CD4-positive, alpha-beta T cell (primary cell): Measurements from ENCODE around the gene CDC42. TPM values are rescaled to one million over a fixed set of nuclear protein-coding genes. Genes with fewer than 3 reads are reported as not detected.

Experiments used
- ATAC-seq: fragments of 200-7000 bp; cut with Tn5 transposase; one replicate; pipeline ENCODE4 v1.10.0; 2022; ENCODE audit warnings: mild to moderate bottlenecking; ENCODE audit not compliant: poor library complexity
- CTCF ChIA-PET: fragments of 350-600 bp; sonication (Branson Sonifier 250); formaldehyde crosslinking; loops from one replicate; lab custom pipeline; 2021; ENCODE audit warnings: antibody characterized with exemption, inconsistent platforms; lab: Charles Lee
- POLR2A ChIA-PET: fragments of 350-600 bp; sonication (Branson Sonifier 250); formaldehyde crosslinking; loops from one replicate; lab custom pipeline; 2021; ENCODE audit warnings: antibody characterized with exemption, inconsistent platforms; lab: Charles Lee
- DNase-seq, 14 experiments: peaks; one replicate each; pipeline ENCODE4 v3.0.0-alpha.2; 2013 to 2020; ENCODE audit warnings: mixed read lengths in 2 of 14
- H3K27ac ChIP-seq, 2 donors: one replicate each; pipeline versions ENCODE4 v1.5.1 to v1.7.0; 2013; ENCODE audit warnings: low read length in 2 of 2, low read depth in 1 of 2, mild to moderate bottlenecking in 1 of 2
- H3K27me3 ChIP-seq, 2 experiments: 1 replicate in 1 of 2; 2 replicates in 1 of 2; pipeline versions ENCODE4 v1.6.1 to v1.7.0; 2013; ENCODE audit warnings: low read length in 2 of 2, control low read depth in 1 of 2, mild to moderate bottlenecking in 1 of 2, moderate library complexity in 1 of 2; ENCODE audit not compliant: insufficient read depth in 2 of 2, control insufficient read depth in 1 of 2
- H3K36me3 ChIP-seq: one replicate; pipeline ENCODE4 v1.6.1; 2013; ENCODE audit warnings: low read length, control low read depth; ENCODE audit not compliant: insufficient read depth
- H3K4me1 ChIP-seq: one replicate; pipeline ENCODE4 v1.6.1; 2013; ENCODE audit warnings: low read length, control low read depth; ENCODE audit not compliant: insufficient read depth
- H3K4me3 ChIP-seq: one replicate; pipeline ENCODE4 v1.5.1; 2013; ENCODE audit warnings: mild to moderate bottlenecking, low read length, moderate library complexity
- H3K9me3 ChIP-seq, 2 experiments: 1 replicate in 1 of 2; 2 replicates in 1 of 2; pipeline versions ENCODE4 v1.6.1 to v1.7.0; 2013; ENCODE audit warnings: low read length in 2 of 2, mild to moderate bottlenecking in 2 of 2, control low read depth in 1 of 2, moderate library complexity in 1 of 2; ENCODE audit not compliant: control insufficient read depth in 1 of 2, insufficient read depth in 1 of 2
- H3K27ac Mint-ChIP-seq: one replicate; pipeline ENCODE4 v1.8.0; 2020; ENCODE audit warnings: mixed read lengths
- H3K27me3 Mint-ChIP-seq: one replicate; pipeline ENCODE4 v1.8.0; 2021; ENCODE audit warnings: mixed read lengths
- H3K36me3 Mint-ChIP-seq: one replicate; pipeline ENCODE4 v1.8.0; 2021; ENCODE audit warnings: low read depth, mixed read lengths
- H3K4me1 Mint-ChIP-seq: one replicate; pipeline ENCODE4 v1.8.0; 2021; ENCODE audit warnings: low read depth, mixed read lengths
- H3K4me3 Mint-ChIP-seq: one replicate; pipeline ENCODE4 v1.8.0; 2020; ENCODE audit warnings: mild to moderate bottlenecking, mixed read lengths
- H3K9me3 Mint-ChIP-seq: one replicate; pipeline ENCODE4 v1.8.0; 2020; ENCODE audit warnings: mixed read lengths
- CTCF ChIP-seq: fragments of 200-600 bp; IDR thresholded peaks from one replicate; pipeline ENCODE4 v1.8.0; 2022; ENCODE audit warnings: antibody characterized with exemption, mild to moderate bottlenecking
- intact Hi-C, 2 experiments: fragments of 100-400 bp; cut with DNase I in 1 of 2; cut with micrococcal nuclease in 1 of 2; formaldehyde crosslinking; loops; one replicate each; pipeline versions ENCODE4 v1.15.1 to v1.9.0; 2023 to 2025; cut with DNase I, micrococcal nuclease
- total RNA-seq, 174 experiments: library from RNA in 2 of 174; stranded (reverse) in 2 of 174; gene quantifications; one replicate each; pipeline ENCODE4 v1.2.3 and lab custom pipeline; 2021 to 2026

The CDC42 gene
- total RNA-seq, 2 experiments from 2014 or later = 375 to 379 TPM

GRCh38 chr1:22129501-22130117 is 77.1 kb downstream of the CDC42 start:
- H3K27ac ChIP-seq = no peak overlapping the region
- intact Hi-C loops = loop anchor here in 1 of 2 experiments (5.0 to 10.0 kb wide), 2 partner anchors 145 to 833 kb away; no protein-coding TSS in a partner anchor

DNA sequence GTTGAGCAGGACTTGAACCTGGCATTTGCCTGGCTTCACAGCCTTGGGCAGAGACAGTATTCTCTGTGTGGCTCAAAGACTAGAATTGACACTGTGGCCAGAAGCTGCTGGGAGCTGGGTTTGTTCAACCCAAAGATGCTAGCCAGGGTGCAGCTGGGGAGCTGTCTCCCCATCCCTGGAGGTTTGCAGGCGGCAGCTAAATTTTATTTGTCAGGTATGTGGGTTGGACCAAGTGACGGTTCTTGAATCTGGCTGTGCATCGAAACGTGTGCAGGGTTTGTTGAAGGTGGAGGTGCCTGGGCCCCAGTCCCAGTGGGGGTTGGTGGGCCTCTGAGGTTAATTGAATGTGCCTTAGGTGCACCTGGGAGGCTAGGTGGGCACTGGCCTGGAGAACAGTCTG is 78.6 kb downstream of the CDC42 start:
- Histone ChIP-seq H3K4me1 (peaks cover 3% of the 10 kb centered on the region), H3K27ac (no peak overlapping the region), H3K27me3 (no peaks in the 10 kb centered on the region), H3K4me3 (no peak overlapping the region), H3K36me3 (no peaks in the 10 kb centered on the region), H3K9me3 (no peaks in the 10 kb centered on the region)
- intact Hi-C loops = loop anchor here in 1 of 2 experiments (5.0 to 10.0 kb wide), 2 partner anchors 144 to 831 kb away; no protein-coding TSS in a partner anchor
- H3K27me3 Mint-ChIP-seq = peaks cover 7% of the 10 kb centered on the region
- no peak overlapping the region for H3K4me3 Mint-ChIP-seq
- DNase-seq (no peak), ATAC-seq (no peak)
- ChIA-PET CTCF (no interaction called here), POLR2A (no interaction called here)
- H3K9me3 Mint-ChIP-seq = no peaks in the 10 kb centered on the region
- H3K27ac Mint-ChIP-seq = no peak overlapping the region
- no peaks in the 10 kb centered on the region for H3K36me3 Mint-ChIP-seq
- no peaks in the 10 kb centered on the region for H3K4me1 Mint-ChIP-seq
- no peak for TF ChIP-seq CTCF

More at GRCh38 chr1:22129501-22130117, 77.1 kb downstream of the CDC42 start:
- TF ChIP-seq CTCF = no peak
- Mint-ChIP-seq H3K9me3 (no peaks in the 10 kb centered on the region), H3K4me1 (no peaks in the 10 kb centered on the region), H3K27ac (no peak overlapping the region), H3K4me3 (no peak overlapping the region), H3K36me3 (no peaks in the 10 kb centered on the region), H3K27me3 (no peaks in the 10 kb centered on the region)
- Histone ChIP-seq H3K36me3 (no peaks in the 10 kb centered on the region), H3K4me3 (no peak overlapping the region), H3K4me1 (peaks cover 3% of the 10 kb centered on the region), H3K27me3 (no peaks in the 10 kb centered on the region), H3K9me3 (no peaks in the 10 kb centered on the region)
- ATAC-seq = no peak
- no peak for DNase-seq
- POLR2A ChIA-PET = no interaction called here
- CTCF ChIA-PET = no interaction called here

- Mint-ChIP-seq H3K36me3 (no peaks in the 10 kb centered on the region), H3K4me1 (no peaks in the 10 kb centered on the region), H3K9me3 (no peaks in the 10 kb centered on the region), H3K4me3 (no peak overlapping the region), H3K27ac (no peak overlapping the region), H3K27me3 (peaks cover 7% of the 10 kb centered on the region)
- peak; percentile 66 for TF ChIP-seq CTCF
- Histone ChIP-seq H3K4me1 (peaks cover 3% of the 10 kb centered on the region), H3K9me3 (no peaks in the 10 kb centered on the region), H3K27ac (no peak overlapping the region), H3K36me3 (no peaks in the 10 kb centered on the region), H3K27me3 (no peaks in the 10 kb centered on the region), H3K4me3 (no peak overlapping the region)
- DNase-seq (peak; percentile 20 to 72 (median 42)), ATAC-seq (peak; percentile 49)
- intact Hi-C loops = loop anchor here (1.0 to 10.0 kb wide), 5 partner anchors 143 to 830 kb away; partner anchors contain the start of gene C1QC (in 1 of the 2)
- POLR2A ChIA-PET = no interaction called here
- CTCF ChIA-PET = no interaction called here
These were observed 79.5 kb downstream of the CDC42 start for GRCh38 chr1:22131875-22132486.
